Thyroid gland (tissue), 4 donors: ENCODE results near the gene DLGAP1. TPM values are rescaled to one million over a fixed set of nuclear protein-coding genes. Genes with fewer than 3 reads are reported as not detected.

Experiments used
- DNase-seq, 2 donors: peaks; one replicate each; pipeline ENCODE4 v3.0.0-alpha.2; 2019
- H3K27ac ChIP-seq, 3 donors: fragments of 200-600 bp; sonication (generic); 1 replicate in 2 of 3; 2 replicates in 1 of 3; pipeline ENCODE4 v1.5.1; 2016 to 2019; ENCODE audit warnings: mild to moderate bottlenecking in 1 of 3, moderate library complexity in 1 of 3
- H3K27me3 ChIP-seq: fragments of 200-600 bp; sonication (generic); one replicate; pipeline ENCODE4 v1.5.1; 2019
- H3K36me3 ChIP-seq, 2 donors: fragments of 200-600 bp; sonication (generic); one replicate each; pipeline ENCODE4 v1.5.1; 2016 to 2019
- H3K4me1 ChIP-seq, 2 donors: fragments of 200-600 bp; sonication (generic); one replicate each; pipeline ENCODE4 v1.5.1; 2017 to 2019
- H3K4me3 ChIP-seq, 3 donors: fragments of 200-600 bp; sonication (generic); replicated peaks in 1 of 3; 1 replicate in 2 of 3; 2 replicates in 1 of 3; pipeline ENCODE4 v1.5.1; 2016; ENCODE audit warnings: mild to moderate bottlenecking in 1 of 3
- H3K9me3 ChIP-seq: fragments of 200-600 bp; sonication (generic); one replicate; pipeline ENCODE4 v1.5.1; 2017
- CTCF ChIP-seq, 6 experiments: fragments of 200-600 bp in 3 of 6; fragments of 450-650 bp in 3 of 6; sonication (generic) in 3 of 6; IDR thresholded peaks; one replicate each; pipeline ENCODE4 v1.5.1; 2016 to 2019; ENCODE audit warnings: antibody characterized with exemption in 6 of 6, mild to moderate bottlenecking in 2 of 6, inconsistent platforms in 1 of 6, moderate library complexity in 1 of 6
- POLR2A ChIP-seq, 2 donors: fragments of 450-650 bp; IDR thresholded peaks; one replicate each; pipeline ENCODE4 v1.6.1; 2017; ENCODE audit warnings: antibody characterized with exemption in 2 of 2, mild to moderate bottlenecking in 2 of 2, moderate library complexity in 1 of 2
- WGBS, 2 donors: methylation state at CpG; one replicate each; pipeline ENCODE4 v1.1.5; 2017; 5-methylcytosine and 5-hydroxymethylcytosine counted together
- intact Hi-C: fragments of 100-400 bp; cut with DNase I; formaldehyde crosslinking; loops from one replicate; pipeline ENCODE4 v1.15.1; 2023
- total RNA-seq, 4 donors: library from RNA; depleted of rRNA; stranded (reverse); fragments of >200 nt; gene quantifications; one replicate each; pipeline ENCODE4 v1.2.3, GENCODE V29; 2016

DLGAP1 gene
- total RNA-seq, 4 donors from 2014 or later = 0.25 to 2.7 (median 0.77) TPM

GRCh38 chr18:3529077-3529476, 926.0 kb downstream of the DLGAP1 start:
- DNase-seq = no peak
- Histone ChIP-seq H3K9me3 (no peaks in the 10 kb centered on the region), H3K4me3 (no peak overlapping the region), H3K27ac (no peak overlapping the region), H3K4me1 (peaks cover 4 to 31% of the 10 kb centered on the region in 2 donors), H3K27me3 (no peaks in the 10 kb centered on the region), H3K36me3 (no peaks in the 10 kb centered on the region)
- 98 to 100% methylated on average over 3 of the region's 3 CpGs for WGBS, 2 donors
- TF ChIP-seq CTCF (IDR thresholded peaks at IDR 0.05) = no peak
- no peak for TF ChIP-seq POLR2A (IDR thresholded peaks at IDR 0.05)
- intact Hi-C loops = no loop called here

DNA sequence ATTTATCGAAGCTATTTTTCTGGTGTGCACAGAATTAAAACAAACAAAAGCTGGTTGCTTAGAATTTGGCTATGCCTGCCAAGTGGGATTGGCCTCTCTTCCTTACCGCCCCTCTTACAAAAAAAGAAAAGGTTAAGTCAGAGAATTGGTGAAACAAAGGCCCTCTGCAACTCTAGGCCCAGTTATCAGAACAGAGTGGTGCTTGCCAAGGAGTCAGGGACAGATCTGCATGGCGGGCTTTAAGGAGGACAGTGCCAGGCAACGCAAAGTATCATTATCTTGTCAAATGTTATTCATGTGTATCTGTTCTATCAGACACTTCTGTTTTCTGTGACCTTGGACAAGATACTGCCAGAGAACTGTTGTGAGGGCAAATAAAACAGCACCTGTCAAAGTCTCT, 926.9 kb downstream of the DLGAP1 start:
- peak overlapping the region in 2 of 3 donors; percentile 26 to 27 for H3K27ac ChIP-seq
- no peaks in the 10 kb centered on the region for H3K36me3 ChIP-seq
- no peaks in the 10 kb centered on the region for H3K9me3 ChIP-seq
- H3K4me3 ChIP-seq = no peak overlapping the region
- DNase-seq = peak; percentile 20 to 21
- 36 to 40% methylated on average over 4 of the region's 4 CpGs for WGBS, 2 donors
- H3K4me1 ChIP-seq = peaks cover 4 to 31% of the 10 kb centered on the region in 2 donors
- intact Hi-C loops = no loop called here
- no peaks in the 10 kb centered on the region for H3K27me3 ChIP-seq
- TF ChIP-seq CTCF (IDR thresholded peaks at IDR 0.05) = no peak
- TF ChIP-seq POLR2A (IDR thresholded peaks at IDR 0.05) = no peak

GRCh38 chr18:3526421-3527354, 928.4 kb downstream of the DLGAP1 start:
- Histone ChIP-seq H3K4me3 (no peak overlapping the region), H3K4me1 (peaks cover 4 to 31% of the 10 kb centered on the region in 2 donors), H3K27me3 (no peaks in the 10 kb centered on the region), H3K9me3 (no peaks in the 10 kb centered on the region), H3K27ac (no peak overlapping the region), H3K36me3 (no peaks in the 10 kb centered on the region)
- no peak for TF ChIP-seq POLR2A (IDR thresholded peaks at IDR 0.05)
- no peak for TF ChIP-seq CTCF (IDR thresholded peaks at IDR 0.05)
- intact Hi-C loops = no loop called here
- 67 to 73% methylated on average over 13 of the region's 13 CpGs for WGBS, 2 donors
- DNase-seq = no peak

- intact Hi-C loops = no loop called here
- DNase-seq = no peak
- no peaks in the 10 kb centered on the region for H3K9me3 ChIP-seq
- TF ChIP-seq CTCF (IDR thresholded peaks at IDR 0.05) (no peak), POLR2A (IDR thresholded peaks at IDR 0.05) (no peak)
- H3K27me3 ChIP-seq = no peaks in the 10 kb centered on the region
- H3K27ac ChIP-seq = no peak overlapping the region
- 76 to 87% methylated on average over 9 to 10 of the region's 10 CpGs for WGBS, 2 donors
- H3K36me3 ChIP-seq = no peaks in the 10 kb centered on the region
- peaks cover 4 to 31% of the 10 kb centered on the region in 2 donors for H3K4me1 ChIP-seq
- no peak overlapping the region for H3K4me3 ChIP-seq
These were observed 929.2 kb downstream of the DLGAP1 start for GRCh38 chr18:3525870-3526420.

DNA sequence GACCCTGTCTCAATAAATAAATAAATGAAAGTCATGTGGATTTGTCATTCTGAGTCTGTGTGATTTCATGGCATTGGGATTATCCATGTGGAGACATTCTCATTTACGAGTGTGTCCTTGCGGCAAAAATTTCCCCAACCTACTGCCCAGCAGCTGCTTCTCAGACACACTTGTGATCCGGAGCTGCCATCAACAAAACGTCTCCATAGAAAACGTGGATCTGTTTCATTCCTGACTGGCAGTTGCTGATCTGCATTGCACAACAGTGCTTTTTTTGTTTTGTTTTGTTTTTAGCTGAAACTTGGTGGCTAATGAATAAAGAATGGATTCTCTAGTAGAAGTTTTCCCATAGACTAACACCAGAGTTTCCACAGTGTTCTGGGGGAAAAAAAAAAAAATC, 930.4 kb downstream of the DLGAP1 start:
- Histone ChIP-seq H3K27ac (no peak overlapping the region), H3K9me3 (no peaks in the 10 kb centered on the region), H3K36me3 (no peaks in the 10 kb centered on the region), H3K4me3 (no peak overlapping the region), H3K27me3 (no peaks in the 10 kb centered on the region), H3K4me1 (peaks cover 2 to 28% of the 10 kb centered on the region in 2 donors)
- intact Hi-C loops = no loop called here
- TF ChIP-seq CTCF (IDR thresholded peaks at IDR 0.05) = no peak
- no peak for DNase-seq
- 81 to 84% methylated on average over 5 of the region's 5 CpGs for WGBS, 2 donors
